Measurements from ENCODE around the gene OR51E2.

The OR51E2 gene

DNA sequence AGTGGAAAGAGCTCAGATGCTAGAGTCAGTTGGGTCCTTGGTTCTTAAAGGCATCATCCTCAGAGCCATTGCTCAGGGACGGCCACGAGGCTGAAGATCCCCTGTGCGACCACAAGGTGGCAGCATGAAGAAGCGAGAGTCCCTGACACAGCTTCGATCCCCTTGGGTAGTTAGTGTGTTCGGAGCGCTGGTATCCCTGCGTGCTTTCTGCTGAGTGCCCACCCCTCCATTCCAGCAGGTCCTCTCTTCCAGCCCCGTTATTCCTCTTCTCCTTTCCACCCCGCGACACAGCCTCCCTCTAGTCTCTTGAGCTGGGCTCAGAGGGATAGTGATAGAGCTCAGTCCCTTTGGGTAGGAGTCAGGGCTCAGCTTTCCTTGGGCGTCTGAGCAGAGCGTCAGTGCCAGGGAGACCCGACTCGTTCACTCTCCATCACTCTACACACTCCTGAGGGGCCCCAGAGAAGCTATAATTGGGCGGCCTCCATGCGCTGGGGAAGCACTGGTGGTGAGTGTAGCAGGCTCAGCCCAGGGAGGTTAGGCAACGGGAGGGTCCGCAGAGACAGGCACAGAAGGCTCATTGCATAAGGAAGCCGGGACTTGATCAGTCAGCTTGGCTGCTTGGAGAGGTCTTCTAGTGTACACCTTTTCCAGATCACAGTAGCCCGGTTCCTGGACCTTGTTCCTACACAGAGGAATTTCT, 60.5 kb downstream of the OR51E2 start, which contains the start of gene OR51D1:
Gene OR51D1, plus strand, starts transcription at position 516 of the 700 bp plus-strand sequence. CDS start 2,314 bp downstream, outside the sequence.
- CTCF ChIA-PET: interaction anchor here (0.5 to 4.3 kb wide), 44 partner anchors 8 to 1773 kb away, joined by 3 to 42 read pairs (median 3); partner anchors contain the start of gene OR51T1
- Histone ChIP-seq H3K27ac (ENCODE audit: extremely low read depth, low read depth, low read length) (no peak within 1 kb of the TSS), H3K4me3 (ENCODE audit: low read depth, low read length) (peak within 1 kb of the TSS; percentile 14), H3K4me1 (ENCODE audit: control insufficient read depth, insufficient read depth, low read length) (no peaks in the 10 kb centered on the region), H3K9me3 (ENCODE audit: control insufficient read depth, insufficient read depth, low read depth, low read length) (no peaks in the 10 kb centered on the region), H3K36me3 (ENCODE audit: control insufficient read depth in 2 of 2, insufficient read depth in 1 of 2, low read length in 2 of 2) (no peaks in the 10 kb centered on the region)
- POLR2A ChIA-PET: no interaction called here
- TF ChIP-seq ZNF221 (tag by site-specific recombination; IDR thresholded peaks at IDR 0.05; ENCODE audit: borderline replicate concordance) (no peak), ZBTB10 (tag by site-specific recombination; IDR thresholded peaks at IDR 0.05) (0 out of 2 replicates have a peak, but pooled peaks have one; percentile 27), ZNF530 (tag by site-specific recombination; IDR thresholded peaks at IDR 0.05; ENCODE audit: low read depth) (no peak), CTCF (tag by site-specific recombination; IDR thresholded peaks at IDR 0.05) (peak; percentile 78), ZNF133 (tag by site-specific recombination; IDR thresholded peaks at IDR 0.05) (no peak), ZSCAN4 (tag by site-specific recombination; IDR thresholded peaks at IDR 0.05) (no peak), ZBTB17 (tag by site-specific recombination; IDR thresholded peaks at IDR 0.05) (0 out of 2 replicates have a peak, but pooled peaks have one; percentile 25), SALL2 (tag by site-specific recombination; IDR thresholded peaks at IDR 0.05; ENCODE audit: borderline replicate concordance) (no peak), SP2 (tag by site-specific recombination; IDR thresholded peaks at IDR 0.05) (no peak), ZNF654 (tag by site-specific recombination; IDR thresholded peaks at IDR 0.05; ENCODE audit: low read depth) (peak; percentile 76), ZNF623 (tag by site-specific recombination; IDR thresholded peaks at IDR 0.05) (no peak), ZBTB48 (tag by site-specific recombination; IDR thresholded peaks at IDR 0.05) (peak; percentile 86), ZNF621 (tag by site-specific recombination; IDR thresholded peaks at IDR 0.05) (no peak), ZNF2 (tag by site-specific recombination; IDR thresholded peaks at IDR 0.05) (0 out of 2 replicates have a peak, but pooled peaks have one; percentile 23)
- TF ChIP-seq, protein P1, sequence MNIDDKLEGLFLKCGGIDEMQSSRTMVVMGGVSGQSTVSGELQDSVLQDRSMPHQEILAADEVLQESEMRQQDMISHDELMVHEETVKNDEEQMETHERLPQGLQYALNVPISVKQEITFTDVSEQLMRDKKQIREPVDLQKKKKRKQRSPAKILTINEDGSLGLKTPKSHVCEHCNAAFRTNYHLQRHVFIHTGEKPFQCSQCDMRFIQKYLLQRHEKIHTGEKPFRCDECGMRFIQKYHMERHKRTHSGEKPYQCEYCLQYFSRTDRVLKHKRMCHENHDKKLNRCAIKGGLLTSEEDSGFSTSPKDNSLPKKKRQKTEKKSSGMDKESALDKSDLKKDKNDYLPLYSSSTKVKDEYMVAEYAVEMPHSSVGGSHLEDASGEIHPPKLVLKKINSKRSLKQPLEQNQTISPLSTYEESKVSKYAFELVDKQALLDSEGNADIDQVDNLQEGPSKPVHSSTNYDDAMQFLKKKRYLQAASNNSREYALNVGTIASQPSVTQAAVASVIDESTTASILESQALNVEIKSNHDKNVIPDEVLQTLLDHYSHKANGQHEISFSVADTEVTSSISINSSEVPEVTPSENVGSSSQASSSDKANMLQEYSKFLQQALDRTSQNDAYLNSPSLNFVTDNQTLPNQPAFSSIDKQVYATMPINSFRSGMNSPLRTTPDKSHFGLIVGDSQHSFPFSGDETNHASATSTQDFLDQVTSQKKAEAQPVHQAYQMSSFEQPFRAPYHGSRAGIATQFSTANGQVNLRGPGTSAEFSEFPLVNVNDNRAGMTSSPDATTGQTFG (tag by site-specific recombination; IDR thresholded peaks at IDR 0.05; ENCODE audit: borderline replicate concordance): no peak
- TF ChIP-seq, protein P2, sequence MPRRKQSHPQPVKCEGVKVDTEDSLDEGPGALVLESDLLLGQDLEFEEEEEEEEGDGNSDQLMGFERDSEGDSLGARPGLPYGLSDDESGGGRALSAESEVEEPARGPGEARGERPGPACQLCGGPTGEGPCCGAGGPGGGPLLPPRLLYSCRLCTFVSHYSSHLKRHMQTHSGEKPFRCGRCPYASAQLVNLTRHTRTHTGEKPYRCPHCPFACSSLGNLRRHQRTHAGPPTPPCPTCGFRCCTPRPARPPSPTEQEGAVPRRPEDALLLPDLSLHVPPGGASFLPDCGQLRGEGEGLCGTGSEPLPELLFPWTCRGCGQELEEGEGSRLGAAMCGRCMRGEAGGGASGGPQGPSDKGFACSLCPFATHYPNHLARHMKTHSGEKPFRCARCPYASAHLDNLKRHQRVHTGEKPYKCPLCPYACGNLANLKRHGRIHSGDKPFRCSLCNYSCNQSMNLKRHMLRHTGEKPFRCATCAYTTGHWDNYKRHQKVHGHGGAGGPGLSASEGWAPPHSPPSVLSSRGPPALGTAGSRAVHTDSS (tag by site-specific recombination; IDR thresholded peaks at IDR 0.05): no peak
- TF ChIP-seq, protein P3, sequence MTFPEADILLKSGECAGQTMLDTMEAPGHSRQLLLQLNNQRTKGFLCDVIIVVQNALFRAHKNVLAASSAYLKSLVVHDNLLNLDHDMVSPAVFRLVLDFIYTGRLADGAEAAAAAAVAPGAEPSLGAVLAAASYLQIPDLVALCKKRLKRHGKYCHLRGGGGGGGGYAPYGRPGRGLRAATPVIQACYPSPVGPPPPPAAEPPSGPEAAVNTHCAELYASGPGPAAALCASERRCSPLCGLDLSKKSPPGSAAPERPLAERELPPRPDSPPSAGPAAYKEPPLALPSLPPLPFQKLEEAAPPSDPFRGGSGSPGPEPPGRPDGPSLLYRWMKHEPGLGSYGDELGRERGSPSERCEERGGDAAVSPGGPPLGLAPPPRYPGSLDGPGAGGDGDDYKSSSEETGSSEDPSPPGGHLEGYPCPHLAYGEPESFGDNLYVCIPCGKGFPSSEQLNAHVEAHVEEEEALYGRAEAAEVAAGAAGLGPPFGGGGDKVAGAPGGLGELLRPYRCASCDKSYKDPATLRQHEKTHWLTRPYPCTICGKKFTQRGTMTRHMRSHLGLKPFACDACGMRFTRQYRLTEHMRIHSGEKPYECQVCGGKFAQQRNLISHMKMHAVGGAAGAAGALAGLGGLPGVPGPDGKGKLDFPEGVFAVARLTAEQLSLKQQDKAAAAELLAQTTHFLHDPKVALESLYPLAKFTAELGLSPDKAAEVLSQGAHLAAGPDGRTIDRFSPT (tag by site-specific recombination; IDR thresholded peaks at IDR 0.05): no peak
